ENCODE results near the gene PCDH9. TPM values are rescaled to one million over a fixed set of nuclear protein-coding genes. Genes with fewer than 3 reads are reported as not detected.

The PCDH9 gene
- total and polyA plus RNA-seq, 10 of the 15 experiments (the other 5 are each of a cell fraction or from before 2014, with no cell fraction given), result 0.02 to 2.3 (median 0.05) TPM; not detected in 1

- no TSS peak for BruUV-seq (replicated peaks)
- ChIA-PET POLR2A (no interaction called here), RAD21 (ENCODE audit: unreplicated experiment) (no interaction called here), SMC1A (ENCODE audit: uncharacterized antibody, unreplicated experiment) (no interaction called here), CTCF (no interaction called here)
- WGBS (ENCODE audit: insufficient coverage, insufficient replicate concordance, low lambda C conversion rate, missing lambda C conversion rate), result 3% methylated on average over 4 of the region's 4 CpGs
- no peaks in the 10 kb centered on the region for H3K36me3 ChIP-seq (ENCODE audit: control insufficient read depth in 2 of 2, insufficient read depth in 2 of 2, low read length in 1 of 2)
- no peak overlapping the region for H3K4me3 ChIP-seq
- FAIRE-seq, result no peak
- no peaks in the 10 kb centered on the region for H3K79me2 ChIP-seq (ENCODE audit: control insufficient read depth, insufficient read depth, low read length)
- DNase-seq (ENCODE audit: low read depth, low spot score), result no peak
- H4K20me1 ChIP-seq (ENCODE audit: control insufficient read depth, insufficient read depth), result no peaks in the 10 kb centered on the region
- intact Hi-C loops (cut with micrococcal nuclease; ENCODE audit: unreplicated experiment), result no loop called here
- no peaks in the 10 kb centered on the region for H3K4me1 ChIP-seq (ENCODE audit: control insufficient read depth, insufficient read depth, low read length)
- no peaks in the 10 kb centered on the region for H3K27me3 ChIP-seq (replicated peaks in 1 of 2; ENCODE audit: control insufficient read depth in 2 of 2, insufficient read depth in 2 of 2, low read length in 1 of 2)
- no peak overlapping the region for H3K9ac ChIP-seq (ENCODE audit: control insufficient read depth, insufficient read depth, low read length)
- H3K27ac ChIP-seq (ENCODE audit: control insufficient read depth, insufficient read depth), result no peak overlapping the region
- no peaks in the 10 kb centered on the region for H3K9me3 ChIP-seq (replicated peaks; ENCODE audit: control insufficient read depth, insufficient read depth, low read length)
- in situ Hi-C loops (cut with MboI), result no loop called here
- no peak overlapping the region for H2AFZ ChIP-seq (ENCODE audit: control insufficient read depth, low read depth, low read length)
- H3K4me2 ChIP-seq (ENCODE audit: control insufficient read depth, insufficient read depth), result no peak overlapping the region
- no peak for ATAC-seq
- TF ChIP-seq E2F8 (IDR thresholded peaks at IDR 0.05; ENCODE audit: low read depth, partially characterized antibody) (no peak), CTCF (IDR thresholded peaks at IDR 0.05 in 2 of 3, conservative IDR thresholded peaks at IDR 0.05 in 1 of 3; ENCODE audit: control insufficient read depth in 2 of 3, extremely low read depth in 1 of 3, insufficient read depth in 1 of 3, low read depth in 3 of 3, low read length in 3 of 3) (no peak), BRCA1 (IDR thresholded peaks at IDR 0.05; ENCODE audit: low read depth, low read length) (no peak), PRDM15 (CRISPR knock-in tag; IDR thresholded peaks at IDR 0.05) (no peak), HDAC2 (IDR thresholded peaks at IDR 0.05) (no peak), ZBTB33 (IDR thresholded peaks at IDR 0.05) (no peak), ASH2L (IDR thresholded peaks at IDR 0.05; ENCODE audit: borderline replicate concordance, low read depth) (no peak), NRF1 (conservative IDR thresholded peaks at IDR 0.05; ENCODE audit: low read depth, low read length) (no peak), ELK1 (IDR thresholded peaks at IDR 0.05; ENCODE audit: low read depth, low read length) (no peak), RB1 (IDR thresholded peaks at IDR 0.05; ENCODE audit: borderline replicate concordance) (no peak)
These were observed 91.2 kb downstream of the PCDH9 start for GRCh38 chr13:67138970-67139369.
